D341Med (cell line): ENCODE results near the gene PTRH2.
"Not testable (repeated sequence)": the region's sequence is repeated elsewhere in the genome, so short reads cannot be mapped to it uniquely, and the experiment has no call there.

Source experiments
- DNase-seq: peaks from one replicate; pipeline ENCODE4 v3.0.0; 2012; ENCODE audit warnings: low spot score

The PTRH2 gene

DNA sequence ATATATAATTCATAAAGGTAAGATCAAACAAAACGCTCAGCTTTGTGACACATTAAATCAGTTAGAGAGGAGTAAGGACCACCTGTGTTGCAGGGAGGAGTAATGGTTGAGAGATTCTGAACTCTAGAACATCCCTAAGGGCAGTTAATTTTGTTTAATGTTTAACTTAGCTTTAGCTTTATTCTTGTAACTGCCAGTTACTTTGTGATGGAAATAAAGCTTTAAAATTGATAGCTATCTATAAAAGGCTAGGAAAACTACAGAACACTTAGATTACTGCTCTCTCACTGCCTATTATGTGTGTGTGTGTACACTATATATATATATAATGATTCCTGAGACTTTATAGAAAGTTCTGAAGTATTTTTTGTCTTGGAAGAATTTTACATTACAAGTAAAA is 37.8 kb downstream of the PTRH2 start:
- DNase-seq = no peak

DNA sequence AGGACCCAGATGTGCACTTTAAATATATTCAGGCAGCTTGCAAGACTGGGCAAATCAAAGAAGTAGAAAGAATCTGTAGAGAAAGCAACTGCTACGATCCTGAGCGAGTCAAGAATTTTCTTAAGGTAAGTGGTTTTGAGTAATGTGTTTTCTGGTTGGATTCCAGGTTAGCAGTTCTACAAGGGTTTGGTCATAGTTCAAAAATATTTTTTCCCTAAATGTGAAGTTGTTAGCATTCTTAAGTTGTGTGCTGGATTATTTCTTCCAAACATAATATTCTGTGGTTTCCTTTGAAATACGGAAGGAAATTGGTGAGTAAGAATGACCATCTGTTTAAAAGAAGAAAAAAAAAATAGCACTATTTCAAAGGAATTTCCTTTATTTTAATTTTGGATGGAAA is 38.4 kb downstream of the PTRH2 start:
- no peak for DNase-seq

DNA sequence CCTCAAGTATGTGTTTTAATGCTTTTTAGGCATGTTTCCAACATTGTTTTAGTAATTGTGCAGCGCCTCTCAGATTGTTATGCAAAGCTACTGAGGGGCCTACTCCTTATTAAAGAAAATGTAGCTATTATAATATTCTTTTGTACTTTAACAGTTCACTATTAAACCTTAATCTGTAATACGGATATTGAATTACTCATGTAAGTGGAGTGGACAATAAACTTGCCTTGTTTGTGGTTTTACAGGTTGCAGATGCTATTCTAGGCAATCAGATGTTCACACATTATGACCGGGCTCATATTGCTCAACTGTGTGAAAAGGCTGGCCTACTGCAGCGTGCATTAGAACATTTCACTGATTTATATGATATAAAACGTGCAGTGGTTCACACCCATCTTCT is 41.0 kb downstream of the PTRH2 start:
- no peak for DNase-seq

DNA sequence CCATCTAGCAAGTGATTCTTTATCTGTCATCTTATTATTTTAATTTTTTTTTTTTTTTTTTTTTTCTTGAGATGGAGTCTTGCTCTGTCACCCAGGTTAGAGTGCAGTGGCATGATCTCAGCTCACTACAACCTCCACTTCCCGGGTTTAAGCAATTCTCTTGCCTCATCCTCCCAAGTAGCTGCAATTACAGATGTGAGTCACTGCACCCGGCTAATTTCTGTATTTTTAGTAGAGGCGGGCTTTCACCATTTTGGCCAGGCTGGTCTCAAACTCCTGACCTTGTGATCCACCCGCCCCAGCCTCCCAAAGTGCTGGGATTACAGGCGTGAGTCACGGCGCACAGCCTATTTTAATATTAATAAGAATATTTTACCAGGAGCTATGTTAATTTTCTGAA is 50.6 kb downstream of the PTRH2 start:
- not testable (repeated sequence) for DNase-seq

DNA sequence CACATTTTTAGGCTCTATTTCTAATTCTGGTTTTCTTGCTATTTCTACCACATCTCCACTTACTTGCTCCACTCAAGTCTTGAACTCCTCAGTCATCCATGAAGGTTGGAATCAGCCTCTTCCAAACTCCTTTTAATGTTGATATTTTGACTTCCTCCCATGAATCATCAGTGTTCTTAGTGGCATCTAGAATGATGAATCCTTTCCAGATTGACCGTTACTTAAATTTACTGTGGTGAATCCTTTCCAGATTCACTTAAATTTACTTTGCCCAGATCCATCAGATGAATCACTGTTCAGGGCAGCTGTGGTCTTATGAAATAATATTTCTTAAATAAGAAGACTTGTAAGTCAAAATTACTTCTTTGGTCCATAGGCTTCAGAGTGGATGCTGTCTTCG is 55.1 kb downstream of the PTRH2 start:
- no peak for DNase-seq

DNA sequence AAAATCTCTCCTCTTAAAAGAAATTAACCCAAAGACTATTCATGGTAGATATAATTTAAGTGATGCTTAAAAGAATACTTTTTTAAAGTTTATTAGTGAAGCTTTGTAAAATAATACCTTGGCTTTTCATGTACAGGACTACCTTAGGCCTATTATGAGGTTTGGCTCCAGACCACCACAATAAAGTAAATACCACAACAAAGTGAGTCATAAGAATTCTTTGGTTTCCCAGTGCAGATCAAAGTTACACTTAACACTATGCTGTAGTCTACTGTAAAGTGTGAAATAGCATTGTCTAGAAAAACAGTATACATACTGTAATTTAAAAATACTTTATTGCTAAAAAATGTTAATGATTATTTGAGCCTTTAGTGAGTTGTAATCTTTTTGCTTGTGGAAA is 55.9 kb downstream of the PTRH2 start:
- DNase-seq = no peak

DNA sequence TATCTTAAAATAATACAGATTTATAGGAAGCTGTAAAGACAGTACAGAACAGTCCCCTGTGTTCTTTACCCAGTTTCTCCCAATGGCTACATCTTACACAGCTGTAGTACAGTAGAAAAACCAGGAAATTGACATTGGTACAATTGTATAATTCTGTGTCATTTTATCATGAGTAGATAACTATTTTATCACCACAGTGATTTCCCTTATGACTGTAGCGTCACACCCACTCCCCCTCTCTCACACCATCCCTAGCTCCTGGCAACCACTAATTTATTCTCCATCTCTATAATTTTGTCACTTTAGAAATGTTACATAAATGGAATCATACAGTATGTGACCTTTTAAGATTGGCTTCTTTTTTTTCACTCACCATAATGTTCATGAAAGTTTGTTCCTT is 56.6 kb downstream of the PTRH2 start:
- DNase-seq = no peak

DNA sequence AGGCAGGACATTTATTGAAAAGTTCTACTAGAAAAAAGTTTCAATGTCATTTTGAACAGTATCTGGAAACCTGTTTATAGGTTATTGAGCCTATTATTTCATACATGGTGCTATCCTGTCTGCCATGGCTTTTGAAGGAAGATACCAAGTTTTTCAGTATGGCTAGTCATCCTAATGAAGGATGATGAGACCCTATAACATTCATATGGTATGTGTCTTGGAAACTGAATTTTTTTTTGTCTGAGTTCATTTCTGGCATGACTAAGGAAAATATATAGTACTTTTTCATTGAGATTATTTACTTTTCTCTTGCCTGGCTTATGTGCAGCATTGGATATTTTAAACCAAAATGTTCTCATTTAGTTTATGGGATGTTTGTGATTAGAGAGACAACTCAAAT is 57.3 kb downstream of the PTRH2 start:
- no peak for DNase-seq
